ENCODE data around the gene CDC45. TPM values are rescaled to one million over a fixed set of nuclear protein-coding genes. Genes with fewer than 3 reads are reported as not detected.

Gene CDC45
- total RNA-seq, 4 donors from 2014 or later = 11.7 TPM; not detected in 3

DNA sequence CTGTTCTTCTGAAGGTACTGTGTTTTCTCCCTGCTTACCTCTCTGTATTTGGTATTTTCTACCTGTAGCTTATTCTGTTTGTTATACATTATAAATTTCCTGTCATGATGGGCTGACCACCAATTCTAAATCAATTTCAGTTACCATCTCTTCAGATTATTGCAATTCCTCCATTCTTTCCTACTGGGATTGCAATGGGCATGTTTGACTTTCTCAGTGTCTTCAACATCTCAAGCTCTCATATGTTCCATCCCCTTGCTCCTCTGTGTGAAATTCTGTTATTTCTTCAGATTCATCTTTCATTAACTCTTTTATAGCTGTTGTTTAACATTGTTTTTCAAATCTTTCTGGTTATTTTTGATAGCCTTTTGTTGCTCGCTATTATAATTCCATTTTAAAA is 16.7 kb upstream of the CDC45 start:
- intact Hi-C loops (cut with DNase I; ENCODE audit: low total_unique reads) = no loop called here
- TF ChIP-seq POLR2A (IDR thresholded peaks at IDR 0.05) = no peak
- no peak for TF ChIP-seq CTCF (IDR thresholded peaks at IDR 0.05)
- no peak overlapping the region for H3K27ac ChIP-seq
- no peaks in the 10 kb centered on the region for H3K9me3 ChIP-seq
- no peaks in the 10 kb centered on the region for H3K4me1 ChIP-seq
- H3K4me3 ChIP-seq = no peak overlapping the region
- H3K27me3 ChIP-seq = no peaks in the 10 kb centered on the region
- H3K36me3 ChIP-seq = no peaks in the 10 kb centered on the region
- DNase-seq = no peak

GRCh38 chr22:19463491-19464469 is 15.9 kb upstream of the CDC45 start:
- Histone ChIP-seq H3K36me3 (no peaks in the 10 kb centered on the region), H3K4me1 (no peaks in the 10 kb centered on the region), H3K9me3 (no peaks in the 10 kb centered on the region), H3K27me3 (no peaks in the 10 kb centered on the region), H3K4me3 (no peak overlapping the region), H3K27ac (no peak overlapping the region)
- TF ChIP-seq POLR2A (IDR thresholded peaks at IDR 0.05) = no peak
- no peak for TF ChIP-seq CTCF (IDR thresholded peaks at IDR 0.05)
- intact Hi-C loops (cut with DNase I; ENCODE audit: low total_unique reads) = no loop called here
- DNase-seq = no peak

GRCh38 chr22:19464546-19464945 is 15.2 kb upstream of the CDC45 start:
- Histone ChIP-seq H3K27me3 (no peaks in the 10 kb centered on the region), H3K4me1 (no peaks in the 10 kb centered on the region), H3K9me3 (no peaks in the 10 kb centered on the region), H3K27ac (no peak overlapping the region), H3K36me3 (no peaks in the 10 kb centered on the region), H3K4me3 (no peak overlapping the region)
- intact Hi-C loops (cut with DNase I; ENCODE audit: low total_unique reads) = no loop called here
- DNase-seq = no peak
- no peak for TF ChIP-seq POLR2A (IDR thresholded peaks at IDR 0.05)
- TF ChIP-seq CTCF (IDR thresholded peaks at IDR 0.05) = no peak

GRCh38 chr22:19464975-19465374 is 14.7 kb upstream of the CDC45 start:
- H3K4me3 ChIP-seq = no peak overlapping the region
- DNase-seq = no peak
- H3K36me3 ChIP-seq = no peaks in the 10 kb centered on the region
- TF ChIP-seq POLR2A (IDR thresholded peaks at IDR 0.05) = no peak
- no peak for TF ChIP-seq CTCF (IDR thresholded peaks at IDR 0.05)
- no peaks in the 10 kb centered on the region for H3K4me1 ChIP-seq
- no peaks in the 10 kb centered on the region for H3K9me3 ChIP-seq
- intact Hi-C loops (cut with DNase I; ENCODE audit: low total_unique reads) = no loop called here
- H3K27me3 ChIP-seq = no peaks in the 10 kb centered on the region
- H3K27ac ChIP-seq = no peak overlapping the region

DNA sequence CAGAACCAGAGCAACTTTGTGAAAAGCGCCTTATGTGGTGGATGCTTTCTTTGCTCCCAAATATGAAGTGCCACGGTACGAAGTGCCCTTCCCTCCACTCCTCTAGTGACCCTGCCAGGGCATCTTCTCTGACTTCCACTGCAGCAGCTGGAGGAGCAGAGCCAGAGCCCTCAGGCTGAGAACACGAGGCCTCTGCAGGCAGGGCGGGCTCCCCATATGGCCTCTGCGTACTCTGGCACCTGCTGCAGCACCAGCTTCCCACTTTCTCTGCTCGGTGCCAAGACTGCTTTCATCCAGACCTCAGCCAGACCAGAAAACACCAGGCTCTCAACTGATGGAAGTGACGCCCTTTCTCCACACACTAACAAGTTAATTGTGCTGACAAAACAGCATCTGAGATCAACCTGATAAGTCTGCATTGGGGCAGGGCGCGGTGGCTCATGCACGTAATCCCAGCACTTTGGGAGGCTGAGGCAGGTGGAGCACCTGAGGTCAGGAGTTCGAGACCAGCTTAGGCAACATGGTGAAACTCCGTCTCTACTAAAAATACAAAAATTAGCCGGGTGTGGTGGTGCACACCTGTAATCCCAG is 13.5 kb upstream of the CDC45 start:
- TF ChIP-seq CTCF (IDR thresholded peaks at IDR 0.05) (no peak), POLR2A (IDR thresholded peaks at IDR 0.05) (no peak)
- H3K4me3 ChIP-seq = no peak overlapping the region
- intact Hi-C loops (cut with DNase I; ENCODE audit: low total_unique reads) = no loop called here
- H3K27me3 ChIP-seq = no peaks in the 10 kb centered on the region
- H3K9me3 ChIP-seq = no peaks in the 10 kb centered on the region
- no peak for DNase-seq
- H3K27ac ChIP-seq = no peak overlapping the region
- no peaks in the 10 kb centered on the region for H3K36me3 ChIP-seq
- no peaks in the 10 kb centered on the region for H3K4me1 ChIP-seq
